Measurements from ENCODE around the gene EIF2AK3. TPM values are rescaled to one million over a fixed set of nuclear protein-coding genes. Genes with fewer than 3 reads are reported as not detected.

The EIF2AK3 gene
- total RNA-seq, 6 experiments from 2014 or later, result 7.0 to 19.1 (median 11.1) TPM

GRCh38 chr2:88607416-88607815 is 19.8 kb downstream of the EIF2AK3 start:
- no peaks in the 10 kb centered on the region for H3K9me3 ChIP-seq
- no peak for TF ChIP-seq POLR2A (IDR thresholded peaks at IDR 0.05)
- TF ChIP-seq, protein P1, sequence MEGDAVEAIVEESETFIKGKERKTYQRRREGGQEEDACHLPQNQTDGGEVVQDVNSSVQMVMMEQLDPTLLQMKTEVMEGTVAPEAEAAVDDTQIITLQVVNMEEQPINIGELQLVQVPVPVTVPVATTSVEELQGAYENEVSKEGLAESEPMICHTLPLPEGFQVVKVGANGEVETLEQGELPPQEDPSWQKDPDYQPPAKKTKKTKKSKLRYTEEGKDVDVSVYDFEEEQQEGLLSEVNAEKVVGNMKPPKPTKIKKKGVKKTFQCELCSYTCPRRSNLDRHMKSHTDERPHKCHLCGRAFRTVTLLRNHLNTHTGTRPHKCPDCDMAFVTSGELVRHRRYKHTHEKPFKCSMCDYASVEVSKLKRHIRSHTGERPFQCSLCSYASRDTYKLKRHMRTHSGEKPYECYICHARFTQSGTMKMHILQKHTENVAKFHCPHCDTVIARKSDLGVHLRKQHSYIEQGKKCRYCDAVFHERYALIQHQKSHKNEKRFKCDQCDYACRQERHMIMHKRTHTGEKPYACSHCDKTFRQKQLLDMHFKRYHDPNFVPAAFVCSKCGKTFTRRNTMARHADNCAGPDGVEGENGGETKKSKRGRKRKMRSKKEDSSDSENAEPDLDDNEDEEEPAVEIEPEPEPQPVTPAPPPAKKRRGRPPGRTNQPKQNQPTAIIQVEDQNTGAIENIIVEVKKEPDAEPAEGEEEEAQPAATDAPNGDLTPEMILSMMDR (IDR thresholded peaks at IDR 0.05), result no peak
- intact Hi-C loops (cut with DNase I), result no loop called here
- H3K27ac ChIP-seq, result no peak overlapping the region
- H3K4me3 ChIP-seq, result no peak overlapping the region
- H3K36me3 ChIP-seq, result no peaks in the 10 kb centered on the region
- DNase-seq (no peak), ATAC-seq (no peak)
- no peaks in the 10 kb centered on the region for H3K4me1 ChIP-seq
- no peaks in the 10 kb centered on the region for H3K27me3 ChIP-seq
- 78% methylated on average over 2 of the region's 2 CpGs for WGBS (ENCODE audit: insufficient coverage, low coverage, low lambda C conversion rate, missing lambda C conversion rate)

DNA sequence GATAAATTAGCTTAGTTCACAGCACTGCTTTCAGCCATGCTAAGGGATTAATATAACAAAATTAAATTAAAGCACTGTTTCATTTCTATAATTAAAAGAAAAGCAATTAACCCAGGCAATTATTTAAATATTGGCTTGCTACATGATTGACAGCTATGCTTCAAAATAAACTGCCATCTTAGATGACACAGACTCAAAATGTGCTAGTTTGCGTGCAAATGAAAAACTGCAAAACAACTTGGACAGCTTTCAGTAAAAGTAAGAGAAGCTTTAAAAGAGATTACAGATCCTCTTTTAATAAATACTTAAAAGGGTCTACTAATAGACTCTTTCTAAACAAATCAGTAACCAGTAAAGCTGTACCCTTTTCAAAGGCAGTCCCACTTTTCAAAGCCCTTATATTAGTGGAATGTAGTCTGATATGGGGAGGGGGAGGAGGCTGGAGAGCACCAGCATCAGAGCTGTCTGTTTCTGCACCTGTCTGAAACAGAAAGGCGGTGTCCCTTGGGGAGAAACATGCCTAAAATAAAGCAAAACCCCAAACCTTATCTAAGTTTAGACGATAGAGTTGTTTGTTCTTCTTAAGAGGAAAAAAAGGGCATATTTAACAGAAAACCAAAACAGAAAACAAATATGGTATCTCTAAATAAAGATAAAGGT is 20.8 kb downstream of the EIF2AK3 start:
- no peaks in the 10 kb centered on the region for H3K4me1 ChIP-seq
- no peak for DNase-seq
- no peaks in the 10 kb centered on the region for H3K9me3 ChIP-seq
- no peaks in the 10 kb centered on the region for H3K36me3 ChIP-seq
- no peak overlapping the region for H3K4me3 ChIP-seq
- WGBS (ENCODE audit: insufficient coverage, low coverage, low lambda C conversion rate, missing lambda C conversion rate), result 71% methylated on average over 3 of the region's 3 CpGs
- no peak for ATAC-seq
- TF ChIP-seq, protein P1 (IDR thresholded peaks at IDR 0.05), result no peak
- TF ChIP-seq POLR2A (IDR thresholded peaks at IDR 0.05), result no peak
- H3K27me3 ChIP-seq, result no peaks in the 10 kb centered on the region
- no peak overlapping the region for H3K27ac ChIP-seq
- intact Hi-C loops (cut with DNase I), result no loop called here

DNA sequence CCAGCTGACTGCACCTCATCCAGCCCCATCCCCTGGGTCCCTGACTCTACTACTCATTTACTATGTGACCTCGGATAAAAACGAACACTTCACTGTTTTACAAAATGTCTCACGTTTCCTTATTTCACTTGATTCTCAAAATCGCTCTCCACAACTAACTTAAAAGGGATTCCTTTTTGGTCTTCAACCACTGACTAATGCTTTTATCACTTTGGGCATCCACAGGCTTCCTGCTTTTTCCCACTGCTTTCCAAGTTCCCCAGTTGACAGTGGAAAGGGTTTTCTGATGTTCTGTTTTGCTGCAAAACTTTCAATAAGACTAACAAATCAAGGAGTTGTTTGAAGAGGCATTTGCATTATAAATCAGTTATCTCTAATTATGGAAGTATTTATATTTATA is 24.1 kb downstream of the EIF2AK3 start:
- Histone ChIP-seq H3K36me3 (no peaks in the 10 kb centered on the region), H3K27me3 (no peaks in the 10 kb centered on the region), H3K27ac (no peak overlapping the region), H3K4me3 (no peak overlapping the region), H3K4me1 (peaks cover 0 to 13% (median 0%) of the 10 kb centered on the region in 4 donors), H3K9me3 (no peaks in the 10 kb centered on the region)
- TF ChIP-seq, protein P1 (IDR thresholded peaks at IDR 0.05), result no peak
- TF ChIP-seq POLR2A (IDR thresholded peaks at IDR 0.05), result no peak
- ATAC-seq, result no peak
- no peak for DNase-seq
- 72% methylated on average over 4 of the region's 4 CpGs for WGBS (ENCODE audit: insufficient coverage, low coverage, low lambda C conversion rate, missing lambda C conversion rate)
- intact Hi-C loops (cut with DNase I), result no loop called here

DNA sequence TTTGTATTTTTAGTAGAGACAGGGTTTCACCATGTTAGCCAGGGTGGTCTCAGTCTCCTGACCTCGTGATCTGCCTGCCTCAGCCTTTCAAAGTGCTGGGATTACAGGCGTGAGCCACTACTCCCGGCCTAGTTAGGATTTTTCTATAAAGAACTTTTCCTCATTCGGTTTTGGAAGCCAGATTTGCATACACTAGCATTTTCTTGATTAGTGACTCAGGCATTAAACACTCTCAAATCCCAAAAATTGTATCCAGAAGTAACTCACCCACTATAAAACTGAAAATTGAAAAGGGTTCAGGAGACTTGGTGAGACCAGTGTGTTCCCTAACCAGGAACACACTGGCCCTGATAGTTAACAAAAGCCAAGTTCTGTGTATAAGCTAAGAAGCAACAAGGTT is 25.2 kb downstream of the EIF2AK3 start:
- Histone ChIP-seq H3K27ac (no peak overlapping the region), H3K27me3 (no peaks in the 10 kb centered on the region), H3K4me1 (peaks cover 0 to 13% (median 0%) of the 10 kb centered on the region in 4 donors), H3K36me3 (no peaks in the 10 kb centered on the region), H3K9me3 (no peaks in the 10 kb centered on the region), H3K4me3 (no peak overlapping the region)
- intact Hi-C loops (cut with DNase I), result no loop called here
- 92% methylated on average over 4 of the region's 4 CpGs for WGBS (ENCODE audit: insufficient coverage, low coverage, low lambda C conversion rate, missing lambda C conversion rate)
- DNase-seq (no peak), ATAC-seq (no peak)
- TF ChIP-seq POLR2A (IDR thresholded peaks at IDR 0.05), result no peak
- TF ChIP-seq, protein P1 (IDR thresholded peaks at IDR 0.05), result no peak
